ENCODE data around the gene FLYWCH2. TPM values are rescaled to one million over a fixed set of nuclear protein-coding genes. Genes with fewer than 3 reads are reported as not detected.

FLYWCH2 gene
- total and polyA plus RNA-seq, 2 experiments from 2014 or later, result 30.9 to 45.0 TPM

GRCh38 chr16:2938206-2938605, 55.2 kb downstream of the FLYWCH2 start (continued):
- TF ChIP-seq REST (IDR thresholded peaks at IDR 0.05; ENCODE audit: unreplicated experiment) (no peak), NANOG (IDR thresholded peaks at IDR 0.05; ENCODE audit: borderline replicate concordance) (no peak), STAT1 (IDR thresholded peaks at IDR 0.05; ENCODE audit: unreplicated experiment) (no peak), EZH2 (IDR thresholded peaks at IDR 0.05; ENCODE audit: low read depth, unreplicated experiment) (no peak)

- peaks cover 15% of the 10 kb centered on the region; the same call in 2 of the 3 replicates for H3K36me3 Mint-ChIP-seq (ENCODE audit: low read depth)
- Histone ChIP-seq H4K20me1 (replicated peaks; ENCODE audit: insufficient read depth) (no peaks in the 10 kb centered on the region; the same call in 1 of the 2 replicates), H3K4me3 (no peak overlapping the region), H3K36me3 (ENCODE audit: insufficient read depth) (no peaks in the 10 kb centered on the region), H3F3A (replicated peaks; ENCODE audit: low read depth) (no peaks in the 10 kb centered on the region), H2AFZ (no peak overlapping the region), H3K79me2 (replicated peaks; ENCODE audit: insufficient read depth) (no peaks in the 10 kb centered on the region), H3K4me2 (no peak overlapping the region), H3K9me2 (ENCODE audit: insufficient read depth) (no peaks in the 10 kb centered on the region), H3K27me3 (ENCODE audit: insufficient read depth) (no peaks in the 10 kb centered on the region), H3K27ac (ENCODE audit: low read depth) (no peak overlapping the region), H3K4me1 (ENCODE audit: insufficient read depth) (no peaks in the 10 kb centered on the region)
- no peaks in the 10 kb centered on the region for H3K4me1 Mint-ChIP-seq
- H3K9me3 Mint-ChIP-seq, result no peaks in the 10 kb centered on the region
- DNase-seq (ENCODE audit: low spot score) (no peak), ATAC-seq (no peak)
- no peak overlapping the region for H3K27ac Mint-ChIP-seq
- no peaks in the 10 kb centered on the region for H3K27me3 Mint-ChIP-seq (ENCODE audit: insufficient read depth, low read depth, poor library complexity)
- no peak overlapping the region for H3K4me3 Mint-ChIP-seq
- TF ChIP-seq EZH2phosphoT487 (IDR thresholded peaks at IDR 0.05; ENCODE audit: unreplicated experiment) (no peak), ETS1 (IDR thresholded peaks at IDR 0.05) (no peak), REST (IDR thresholded peaks at IDR 0.05; ENCODE audit: unreplicated experiment) (no peak), ZNF114 (CRISPR knock-in tag; IDR thresholded peaks at IDR 0.05) (no peak), EZH2 (IDR thresholded peaks at IDR 0.05; ENCODE audit: low read depth, unreplicated experiment) (no peak), JUNB (IDR thresholded peaks at IDR 0.05; ENCODE audit: unreplicated experiment) (no peak), STAT1 (IDR thresholded peaks at IDR 0.05; ENCODE audit: unreplicated experiment) (no peak), ZNF462 (CRISPR knock-in tag; IDR thresholded peaks at IDR 0.05) (no peak), ZNF331 (CRISPR knock-in tag; IDR thresholded peaks at IDR 0.05; ENCODE audit: low read depth) (no peak), CREB1 (CRISPR knock-in tag; IDR thresholded peaks at IDR 0.05; ENCODE audit: low read depth) (no peak)
These were observed 57.0 kb downstream of the FLYWCH2 start for GRCh38 chr16:2939968-2940367.
